ENCODE measurements around the gene SF1. TPM values are rescaled to one million over a fixed set of nuclear protein-coding genes. Genes with fewer than 3 reads are reported as not detected.

SF1 gene
- total RNA-seq, 2 donors from 2014 or later, result 150 to 470 TPM

GRCh38 chr11:64753380-64754123 lies 24.8 kb downstream of the SF1 start:
- no peak overlapping the region for H3K27ac ChIP-seq
- TF ChIP-seq CTCF (IDR thresholded peaks at IDR 0.05), result no peak
- TF ChIP-seq POLR2A (IDR thresholded peaks at IDR 0.05), result no peak
- 93 to 94% methylated on average over 29 to 32 of the region's 43 CpGs for WGBS, 2 donors
- intact Hi-C loops (cut with DNase I), result no loop called here
- H3K36me3 ChIP-seq (replicated peaks in 1 of 2; ENCODE audit: insufficient read depth in 1 of 2, low read depth in 2 of 2), result no peaks in the 10 kb centered on the region
- no peaks in the 10 kb centered on the region for H3K9me3 ChIP-seq
- H3K4me1 ChIP-seq, result no peaks in the 10 kb centered on the region
- no peaks in the 10 kb centered on the region for H3K27me3 ChIP-seq
- ATAC-seq (no peak), DNase-seq (peak in 1 of 4 donors; percentile 10)
- H3K4me3 ChIP-seq, result no peak overlapping the region

- 85 to 90% methylated on average over 5 to 7 of the region's 7 CpGs for WGBS, 2 donors
Observed at GRCh38 chr11:64753019-64753379, 25.3 kb downstream of the SF1 start.

GRCh38 chr11:64752175-64752970 lies 26.0 kb downstream of the SF1 start:
- no peaks in the 10 kb centered on the region for H3K4me1 ChIP-seq
- no peaks in the 10 kb centered on the region for H3K36me3 ChIP-seq (replicated peaks in 1 of 2; ENCODE audit: insufficient read depth in 1 of 2, low read depth in 2 of 2)
- H3K4me3 ChIP-seq, result no peak overlapping the region
- H3K27me3 ChIP-seq, result no peaks in the 10 kb centered on the region
- no peak for TF ChIP-seq POLR2A (IDR thresholded peaks at IDR 0.05)
- no peak for TF ChIP-seq CTCF (IDR thresholded peaks at IDR 0.05)
- intact Hi-C loops (cut with DNase I), result no loop called here
- no peak overlapping the region for H3K27ac ChIP-seq
- ATAC-seq (no peak), DNase-seq (no peak)
- no peaks in the 10 kb centered on the region for H3K9me3 ChIP-seq
- 85 to 89% methylated on average over 12 to 14 of the region's 14 CpGs for WGBS, 2 donors

More at GRCh38 chr11:64753019-64753379, 25.3 kb downstream of the SF1 start:
- Histone ChIP-seq H3K27ac (no peak overlapping the region), H3K27me3 (no peaks in the 10 kb centered on the region), H3K9me3 (no peaks in the 10 kb centered on the region), H3K4me3 (no peak overlapping the region), H3K4me1 (no peaks in the 10 kb centered on the region), H3K36me3 (replicated peaks in 1 of 2; ENCODE audit: insufficient read depth in 1 of 2, low read depth in 2 of 2) (no peaks in the 10 kb centered on the region)
- TF ChIP-seq POLR2A (IDR thresholded peaks at IDR 0.05), result no peak
- no peak for TF ChIP-seq CTCF (IDR thresholded peaks at IDR 0.05)
- ATAC-seq, result no peak
- no peak for DNase-seq
- intact Hi-C loops (cut with DNase I), result no loop called here

GRCh38 chr11:64751580-64751979 lies 26.8 kb downstream of the SF1 start:
- intact Hi-C loops (cut with DNase I), result no loop called here
- H3K4me3 ChIP-seq, result no peak overlapping the region
- WGBS, 2 donors, result 88 to 91% methylated on average over 6 to 9 of the region's 9 CpGs
- no peak overlapping the region for H3K27ac ChIP-seq
- no peak for TF ChIP-seq POLR2A (IDR thresholded peaks at IDR 0.05)
- no peak for TF ChIP-seq CTCF (IDR thresholded peaks at IDR 0.05)
- DNase-seq (no peak), ATAC-seq (no peak)
- H3K4me1 ChIP-seq, result no peaks in the 10 kb centered on the region
- H3K27me3 ChIP-seq, result no peaks in the 10 kb centered on the region
- H3K36me3 ChIP-seq (replicated peaks in 1 of 2; ENCODE audit: insufficient read depth in 1 of 2, low read depth in 2 of 2), result no peaks in the 10 kb centered on the region
- H3K9me3 ChIP-seq, result no peaks in the 10 kb centered on the region
